Peyer's patch (tissue), 4 donors: ENCODE results near the gene ALAS1.

ENCODE experiments used
- CTCF ChIP-seq, 6 experiments: fragments of 450-650 bp in 4 of 6; fragments of 200-600 bp in 2 of 6; sonication (generic) in 1 of 6; IDR thresholded peaks; one replicate each; pipeline ENCODE4 v1.5.1; 2017 to 2019; ENCODE audit warnings: antibody characterized with exemption in 6 of 6, mild to moderate bottlenecking in 3 of 6, moderate library complexity in 1 of 6
- POLR2A ChIP-seq, 2 donors: fragments of 450-650 bp; IDR thresholded peaks; one replicate each; pipeline ENCODE4 v1.5.1; 2017; ENCODE audit warnings: antibody characterized with exemption in 2 of 2, mild to moderate bottlenecking in 2 of 2, moderate library complexity in 2 of 2

DNA sequence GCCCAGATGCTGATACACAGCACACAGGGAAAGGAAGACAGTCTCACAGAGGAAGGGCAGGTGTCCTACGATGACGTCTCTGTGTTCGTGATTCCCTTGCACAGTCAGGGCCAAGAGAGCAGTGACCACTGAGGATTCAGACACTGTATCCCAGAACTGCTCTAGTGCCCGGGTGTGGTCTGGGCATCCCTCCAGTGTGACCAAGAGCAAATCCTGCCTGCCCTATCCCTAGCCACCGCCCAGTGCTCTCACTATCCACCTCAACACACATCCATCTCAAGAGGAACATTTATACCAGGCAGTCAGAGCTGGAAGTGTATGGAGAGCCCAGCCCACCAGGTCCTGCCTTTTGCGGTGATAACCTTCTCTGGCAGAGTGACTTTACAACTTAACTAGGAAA is 51.7 kb downstream of the ALAS1 start:
- TF ChIP-seq CTCF (IDR thresholded peaks at IDR 0.05) (no peak), POLR2A (IDR thresholded peaks at IDR 0.05) (no peak)
